HepG2 (cell line): ENCODE results near the gene NFKB2. TPM values are rescaled to one million over a fixed set of nuclear protein-coding genes. Genes with fewer than 3 reads are reported as not detected.

Experiments
- ATAC-seq: fragments of 200-7000 bp; cut with Tn5 transposase; 3 replicates; pipeline ENCODE4 v1.9.1; 2020; ENCODE audit warnings: mild to moderate bottlenecking, moderate library complexity
- BruUV-seq: library from RNA; stranded (reverse); fragments of 400-500 nt; replicated peaks from 2 replicates; lab custom pipeline; 2021; lab: Mats Ljungman, UMichigan
- CTCF ChIA-PET: fragments of 300-600 bp; formaldehyde crosslinking; extraction: SDS; loops from one replicate; lab custom pipeline; 2021; ENCODE audit warnings: low total read pairs, inconsistent platforms, low intra/inter-chr PET ratio; lab: Yijun Ruan, JAX
- POLR2A ChIA-PET: fragments of 350-600 bp; sonication (Branson Sonifier 250); formaldehyde crosslinking; loops from one replicate; lab custom pipeline; 2020; ENCODE audit warnings: antibody characterized with exemption, inconsistent platforms; lab: Yijun Ruan, JAX
- DNase-seq: peaks from one replicate; pipeline ENCODE4 v3.0.0-alpha.2; 2015; ENCODE audit warnings: low spot score
- FAIRE-seq: peaks from 3 replicates; lab custom pipeline; 2011; peaks lifted over from hg19 to GRCh38; lab: Jason Lieb, UNC
- H2AFZ ChIP-seq: one replicate; pipeline ENCODE4 v1.6.1; 2011; ENCODE audit warnings: low read length, inconsistent platforms
- H3K27ac ChIP-seq: fragments of 300-600 bp; 3 replicates; pipeline ENCODE4 v1.8.0; 2011; ENCODE audit warnings: mixed run types, mild to moderate bottlenecking, mixed read lengths, low read length, inconsistent platforms; ENCODE audit not compliant: insufficient read depth; ENCODE audit errors: extremely low read length
- H3K27me3 ChIP-seq, 2 experiments: fragments of 200-600 bp in 1 of 2; 2 replicates in 1 of 2; 3 replicates in 1 of 2; pipeline versions ENCODE4 v1.6.0 to v1.8.0; 2011; ENCODE audit warnings: low read length in 2 of 2, mild to moderate bottlenecking in 2 of 2, moderate library complexity in 2 of 2, inconsistent platforms in 1 of 2; ENCODE audit not compliant: insufficient read depth in 2 of 2, control insufficient read depth in 1 of 2
- H3K36me3 ChIP-seq, 2 experiments: fragments of 200-600 bp in 1 of 2; replicated peaks in 1 of 2; 2 replicates in 1 of 2; 3 replicates in 1 of 2; pipeline versions ENCODE4 v1.5.1 to v1.8.0; 2011; ENCODE audit warnings: low read length in 2 of 2, inconsistent platforms in 1 of 2; ENCODE audit not compliant: insufficient read depth in 2 of 2, control insufficient read depth in 1 of 2
- H3K4me1 ChIP-seq: 2 replicates; pipeline ENCODE4 v1.5.1; 2012; ENCODE audit warnings: low read length, inconsistent platforms; ENCODE audit not compliant: insufficient read depth
- H3K4me2 ChIP-seq: 2 replicates; pipeline ENCODE4 v1.6.0; 2011; ENCODE audit warnings: low read depth, low read length, inconsistent platforms
- H3K4me3 ChIP-seq, 3 experiments: fragments of 200-600 bp in 1 of 3; sonication (generic), shearing (Covaris generic) in 1 of 3; replicated peaks in 1 of 3; 2 replicates each; pipeline ENCODE4 v1.5.1; 2011 to 2016; ENCODE audit warnings: low read length in 3 of 3, inconsistent platforms in 2 of 3, low read depth in 2 of 3, mild to moderate bottlenecking in 2 of 3, control low read depth in 1 of 3, mixed read lengths in 1 of 3; ENCODE audit not compliant: insufficient read depth in 1 of 3
- H3K79me2 ChIP-seq: one replicate; pipeline ENCODE4 v1.6.1; 2011; ENCODE audit warnings: low read length, inconsistent platforms; ENCODE audit not compliant: insufficient read depth
- H3K9ac ChIP-seq: 2 replicates; pipeline ENCODE4 v1.6.0; 2011; ENCODE audit warnings: mild to moderate bottlenecking, low read depth, low read length, inconsistent platforms; ENCODE audit not compliant: insufficient read depth
- H3K9me3 ChIP-seq: 2 replicates; pipeline ENCODE4 v1.5.1; 2012; ENCODE audit warnings: mild to moderate bottlenecking, low read length
- H4K20me1 ChIP-seq: 2 replicates; pipeline ENCODE4 v1.6.0; 2011; ENCODE audit warnings: inconsistent platforms, mild to moderate bottlenecking, low read length, moderate library complexity; ENCODE audit not compliant: insufficient read depth
- AGO1 ChIP-seq: fragments of 200-400 bp; formaldehyde crosslinking; IDR thresholded peaks from 2 replicates; pipeline ENCODE4 v1.6.1; 2017; ENCODE audit warnings: mild to moderate bottlenecking, low read depth, low read length, moderate library complexity; ENCODE audit not compliant: poor library complexity, severe bottlenecking
- HMGA1 ChIP-seq: sonication (generic); formaldehyde crosslinking; conservative IDR thresholded peaks from 2 replicates; pipeline ENCODE4 v1.4.0; 2020; ENCODE audit warnings: missing genetic modification reagents
- LCORL ChIP-seq, 2 experiments: fragments of 450-650 bp in 1 of 2; sonication (generic) in 1 of 2; formaldehyde crosslinking in 1 of 2; IDR thresholded peaks; 2 replicates each; pipeline versions ENCODE4 v1.5.0 to v1.6.1; 2017 to 2020; ENCODE audit warnings: antibody characterized with exemption in 1 of 2, missing genetic modification reagents in 1 of 2
- NAIF1 ChIP-seq: sonication (generic); formaldehyde crosslinking; IDR thresholded peaks from 2 replicates; pipeline ENCODE4 v1.5.0; 2020; ENCODE audit warnings: mild to moderate bottlenecking, missing genetic modification reagents, borderline replicate concordance
- NR1H2 ChIP-seq: sonication (generic); formaldehyde crosslinking; IDR thresholded peaks from 2 replicates; pipeline ENCODE4 v1.8.1; 2022; ENCODE audit warnings: low read depth, missing genetic modification reagents, borderline replicate concordance
- RAD21 ChIP-seq: fragments of 450-650 bp; formaldehyde crosslinking; IDR thresholded peaks from 2 replicates; pipeline ENCODE4 v1.5.0; 2020; ENCODE audit warnings: mild to moderate bottlenecking
- RAD51 ChIP-seq: fragments of 450-650 bp; IDR thresholded peaks from 2 replicates; pipeline ENCODE4 v1.6.1; 2016; ENCODE audit warnings: borderline replicate concordance
- SP1 ChIP-seq, 2 experiments: fragments of 450-650 bp in 1 of 2; sonication (generic) in 1 of 2; formaldehyde crosslinking in 1 of 2; IDR thresholded peaks; 2 replicates each; pipeline versions ENCODE4 v1.4.0 to v1.6.1; 2016 to 2020; ENCODE audit warnings: missing genetic modification reagents in 1 of 2
- TP53 ChIP-seq: sonication (generic); formaldehyde crosslinking; conservative IDR thresholded peaks from 2 replicates; pipeline ENCODE4 v1.4.0; 2020; ENCODE audit warnings: missing genetic modification reagents
- ZFP62 ChIP-seq: sonication (generic); formaldehyde crosslinking; IDR thresholded peaks from 2 replicates; pipeline ENCODE4 v1.4.0; 2020; ENCODE audit warnings: missing genetic modification reagents
- ZNF225 ChIP-seq: sonication (generic); formaldehyde crosslinking; IDR thresholded peaks from 2 replicates; pipeline ENCODE4 v1.4.0; 2020; ENCODE audit warnings: mild to moderate bottlenecking, missing genetic modification reagents
- ZNF317 ChIP-seq: sonication (generic); formaldehyde crosslinking; IDR thresholded peaks from 2 replicates; pipeline ENCODE4 v1.5.0; 2020; ENCODE audit warnings: mild to moderate bottlenecking, missing genetic modification reagents
- ZNF329 ChIP-seq: sonication (generic); formaldehyde crosslinking; IDR thresholded peaks from 2 replicates; pipeline ENCODE4 v1.9.0; 2021; ENCODE audit warnings: low read depth, mild to moderate bottlenecking, missing genetic modification reagents
- ZNF34 ChIP-seq: sonication (generic); formaldehyde crosslinking; IDR thresholded peaks from 2 replicates; pipeline ENCODE4 v1.4.0; 2020; ENCODE audit warnings: mild to moderate bottlenecking, missing genetic modification reagents, borderline replicate concordance
- ZNF7 ChIP-seq: IDR thresholded peaks from 2 replicates; pipeline ENCODE4 v1.6.1; 2016; ENCODE audit warnings: missing biosample characterization, missing genetic modification reagents
- ZNF777 ChIP-seq: sonication (generic); formaldehyde crosslinking; IDR thresholded peaks from 2 replicates; pipeline ENCODE4 v1.4.0; 2020; ENCODE audit warnings: missing genetic modification reagents
- WGBS: methylation state at CpG from one replicate; pipeline ENCODE4 v1.1.6; 2017; ENCODE audit warnings: low lambda C conversion rate; 5-methylcytosine and 5-hydroxymethylcytosine counted together
- in situ Hi-C: cut with HindIII; loops from 2 replicates; pipeline ENCODE4 v1.10.0; 2017; ENCODE audit warnings: low pct_unique_long_range_greater_than_20kb; ENCODE audit not compliant: extremely low pct_ligation_motif_present
- intact Hi-C: fragments of 100-400 bp; cut with micrococcal nuclease; formaldehyde crosslinking; loops from one replicate; pipeline ENCODE4 v1.10.0; 2022; ENCODE audit not compliant: unreplicated experiment
- polyA plus RNA-seq, 8 experiments: library from polyadenylated mRNA; depleted of rRNA in 3 of 8; stranded (reverse) in 7 of 8; unstranded in 1 of 8; fragments of >200 nt; fragmentation: Illumina TruSeq in 4 of 8; extraction: Trizol in 4 of 8; gene quantifications; 2 replicates each; pipeline versions ENCODE4 v1.2.1 to v1.2.3, GENCODE V29; 2011 to 2016; ENCODE audit warnings: low read depth in 4 of 8, missing spikeins in 1 of 8, mixed read lengths in 1 of 8; ENCODE audit not compliant: insufficient read depth in 1 of 8
- total RNA-seq, 5 experiments: library from RNA; depleted of rRNA; stranded (reverse); fragments of >200 nt; fragmentation: Illumina TruSeq; extraction: Trizol; gene quantifications; 2 replicates each; pipeline ENCODE4 v1.2.3, GENCODE V29; 2016; ENCODE audit warnings: low read depth in 1 of 5
- TF ChIP-seq, protein P1 (sequence below): sonication (generic); formaldehyde crosslinking; IDR thresholded peaks from 2 replicates; pipeline ENCODE4 v1.4.0; 2020; ENCODE audit warnings: mild to moderate bottlenecking, missing genetic modification reagents
- TF ChIP-seq, protein P2 (sequence below): sonication (generic); formaldehyde crosslinking; IDR thresholded peaks from 2 replicates; pipeline ENCODE4 v1.8.1; 2023; ENCODE audit warnings: missing genetic modification reagents, inconsistent platforms, borderline replicate concordance
- TF ChIP-seq, protein P3 (sequence below): IDR thresholded peaks from 2 replicates; pipeline ENCODE4 v1.6.1; 2016
- TF ChIP-seq, protein P4 (sequence below): sonication (generic); formaldehyde crosslinking; IDR thresholded peaks from 2 replicates; pipeline ENCODE4 v1.5.1; 2020; ENCODE audit warnings: missing genetic modification reagents, mild to moderate bottlenecking, borderline replicate concordance

NFKB2 gene
- total and polyA plus RNA-seq, 2 of the 13 experiments (the other 11 are each of a cell fraction or from before 2014, with no cell fraction given): 7.7 to 12.5 TPM

DNA sequence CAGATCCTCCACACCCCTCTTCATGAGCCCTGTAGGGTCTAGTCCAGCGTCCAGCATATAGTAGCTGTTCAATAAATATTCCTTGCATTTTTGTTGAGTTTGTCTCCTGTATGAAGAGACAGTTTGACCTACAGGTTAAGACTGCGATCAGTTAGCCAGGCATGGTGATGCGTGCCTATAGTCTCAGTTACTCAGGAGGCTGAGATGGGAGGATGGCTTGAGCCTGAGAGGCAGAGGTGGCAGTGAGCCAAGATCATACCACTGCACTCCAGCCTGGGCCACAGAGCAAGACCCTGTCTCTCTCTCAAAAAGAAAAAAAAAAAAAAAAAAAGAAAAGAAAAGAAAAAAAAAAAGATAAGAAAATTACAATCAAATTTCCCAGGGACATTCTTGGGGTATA, 42.0 kb downstream of the NFKB2 start:
- Histone ChIP-seq H3K27ac (no peak overlapping the region), H2AFZ (no peak overlapping the region), H3K36me3 (no peaks in the 10 kb centered on the region), H4K20me1 (no peaks in the 10 kb centered on the region), H3K79me2 (no peaks in the 10 kb centered on the region), H3K4me1 (peaks cover 51% of the 10 kb centered on the region), H3K4me3 (no peak overlapping the region), H3K27me3 (no peaks in the 10 kb centered on the region), H3K4me2 (no peak overlapping the region)
- intact Hi-C loops (no loop called here), in situ Hi-C loops (no loop called here)
- BruUV-seq: no TSS peak
- ATAC-seq (no peak), FAIRE-seq (no peak), DNase-seq (no peak)
- POLR2A ChIA-PET: interaction anchor here (5.9 to 6.8 kb wide), 2 partner anchors 16 to 25 kb away, joined by 67 to 135 read pairs; partner anchors contain the start of gene FBXL15
- TF ChIP-seq RAD21 (no peak), RAD51 (no peak), ZNF329 (no peak), ZNF317 (CRISPR knock-in tag) (no peak), AGO1 (no peak), NAIF1 (CRISPR knock-in tag) (no peak), ZNF777 (no peak), ZNF7 (no peak), ZNF225 (no peak), HMGA1 (CRISPR knock-in tag) (no peak), TP53 (CRISPR knock-in tag) (no peak), SP1 (IDR thresholded peaks at IDR 0.05) (no peak), SP1 (CRISPR knock-in tag; IDR thresholded peaks at IDR 0.05) (no peak), LCORL (IDR thresholded peaks at IDR 0.05) (no peak), LCORL (CRISPR knock-in tag; IDR thresholded peaks at IDR 0.05) (no peak), ZNF34 (no peak), ZFP62 (CRISPR knock-in tag) (no peak), NR1H2 (CRISPR knock-in tag) (no peak)
- TF ChIP-seq, protein P1, sequence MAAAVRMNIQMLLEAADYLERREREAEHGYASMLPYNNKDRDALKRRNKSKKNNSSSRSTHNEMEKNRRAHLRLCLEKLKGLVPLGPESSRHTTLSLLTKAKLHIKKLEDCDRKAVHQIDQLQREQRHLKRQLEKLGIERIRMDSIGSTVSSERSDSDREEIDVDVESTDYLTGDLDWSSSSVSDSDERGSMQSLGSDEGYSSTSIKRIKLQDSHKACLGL: no peak
- TF ChIP-seq, protein P2, sequence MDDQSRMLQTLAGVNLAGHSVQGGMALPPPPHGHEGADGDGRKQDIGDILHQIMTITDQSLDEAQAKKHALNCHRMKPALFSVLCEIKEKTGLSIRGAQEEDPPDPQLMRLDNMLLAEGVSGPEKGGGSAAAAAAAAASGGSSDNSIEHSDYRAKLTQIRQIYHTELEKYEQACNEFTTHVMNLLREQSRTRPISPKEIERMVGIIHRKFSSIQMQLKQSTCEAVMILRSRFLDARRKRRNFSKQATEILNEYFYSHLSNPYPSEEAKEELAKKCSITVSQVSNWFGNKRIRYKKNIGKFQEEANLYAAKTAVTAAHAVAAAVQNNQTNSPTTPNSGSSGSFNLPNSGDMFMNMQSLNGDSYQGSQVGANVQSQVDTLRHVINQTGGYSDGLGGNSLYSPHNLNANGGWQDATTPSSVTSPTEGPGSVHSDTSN: no peak
- TF ChIP-seq, protein P3, sequence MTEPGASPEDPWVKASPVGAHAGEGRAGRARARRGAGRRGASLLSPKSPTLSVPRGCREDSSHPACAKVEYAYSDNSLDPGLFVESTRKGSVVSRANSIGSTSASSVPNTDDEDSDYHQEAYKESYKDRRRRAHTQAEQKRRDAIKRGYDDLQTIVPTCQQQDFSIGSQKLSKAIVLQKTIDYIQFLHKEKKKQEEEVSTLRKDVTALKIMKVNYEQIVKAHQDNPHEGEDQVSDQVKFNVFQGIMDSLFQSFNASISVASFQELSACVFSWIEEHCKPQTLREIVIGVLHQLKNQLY (CRISPR knock-in tag): no peak
- TF ChIP-seq, protein P4, sequence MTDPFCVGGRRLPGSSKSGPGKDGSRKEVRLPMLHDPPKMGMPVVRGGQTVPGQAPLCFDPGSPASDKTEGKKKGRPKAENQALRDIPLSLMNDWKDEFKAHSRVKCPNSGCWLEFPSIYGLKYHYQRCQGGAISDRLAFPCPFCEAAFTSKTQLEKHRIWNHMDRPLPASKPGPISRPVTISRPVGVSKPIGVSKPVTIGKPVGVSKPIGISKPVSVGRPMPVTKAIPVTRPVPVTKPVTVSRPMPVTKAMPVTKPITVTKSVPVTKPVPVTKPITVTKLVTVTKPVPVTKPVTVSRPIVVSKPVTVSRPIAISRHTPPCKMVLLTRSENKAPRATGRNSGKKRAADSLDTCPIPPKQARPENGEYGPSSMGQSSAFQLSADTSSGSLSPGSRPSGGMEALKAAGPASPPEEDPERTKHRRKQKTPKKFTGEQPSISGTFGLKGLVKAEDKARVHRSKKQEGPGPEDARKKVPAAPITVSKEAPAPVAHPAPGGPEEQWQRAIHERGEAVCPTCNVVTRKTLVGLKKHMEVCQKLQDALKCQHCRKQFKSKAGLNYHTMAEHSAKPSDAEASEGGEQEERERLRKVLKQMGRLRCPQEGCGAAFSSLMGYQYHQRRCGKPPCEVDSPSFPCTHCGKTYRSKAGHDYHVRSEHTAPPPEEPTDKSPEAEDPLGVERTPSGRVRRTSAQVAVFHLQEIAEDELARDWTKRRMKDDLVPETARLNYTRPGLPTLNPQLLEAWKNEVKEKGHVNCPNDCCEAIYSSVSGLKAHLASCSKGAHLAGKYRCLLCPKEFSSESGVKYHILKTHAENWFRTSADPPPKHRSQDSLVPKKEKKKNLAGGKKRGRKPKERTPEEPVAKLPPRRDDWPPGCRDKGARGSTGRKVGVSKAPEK: no peak
- TF ChIP-seq, all 625 proteins: peak for 0
- Histone ChIP-seq H3K9me3 (no peaks in the 10 kb centered on the region), H3K9ac (no peak overlapping the region)
- WGBS: 95% methylated on average over 3 of the region's 3 CpGs
- CTCF ChIA-PET: no interaction called here
